ENCODE results near the gene RAX. TPM values are rescaled to one million over a fixed set of nuclear protein-coding genes. Genes with fewer than 3 reads are reported as not detected.

RAX gene
- total RNA-seq, 1 experiment from 2014 or later, result 0.94 TPM

DNA sequence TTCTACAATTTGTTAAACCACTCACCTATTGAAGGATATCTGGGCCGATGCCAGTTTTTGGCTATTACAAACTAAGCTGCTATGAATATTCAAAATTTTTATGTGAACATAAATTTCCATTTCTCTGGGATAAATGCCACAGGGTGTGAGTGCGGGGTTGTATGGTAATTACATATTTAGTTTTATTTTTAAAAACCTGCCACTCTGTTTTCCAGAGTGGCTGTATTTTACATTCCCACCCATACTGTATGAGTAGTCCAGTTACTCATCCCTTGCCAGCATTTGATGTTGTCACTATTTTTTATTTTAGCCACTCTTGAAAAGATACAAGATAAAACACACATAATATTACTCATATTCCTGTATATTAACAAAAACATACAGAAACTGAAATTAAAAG lies 30.3 kb downstream of the RAX start (continued):
- TF ChIP-seq, protein P1, sequence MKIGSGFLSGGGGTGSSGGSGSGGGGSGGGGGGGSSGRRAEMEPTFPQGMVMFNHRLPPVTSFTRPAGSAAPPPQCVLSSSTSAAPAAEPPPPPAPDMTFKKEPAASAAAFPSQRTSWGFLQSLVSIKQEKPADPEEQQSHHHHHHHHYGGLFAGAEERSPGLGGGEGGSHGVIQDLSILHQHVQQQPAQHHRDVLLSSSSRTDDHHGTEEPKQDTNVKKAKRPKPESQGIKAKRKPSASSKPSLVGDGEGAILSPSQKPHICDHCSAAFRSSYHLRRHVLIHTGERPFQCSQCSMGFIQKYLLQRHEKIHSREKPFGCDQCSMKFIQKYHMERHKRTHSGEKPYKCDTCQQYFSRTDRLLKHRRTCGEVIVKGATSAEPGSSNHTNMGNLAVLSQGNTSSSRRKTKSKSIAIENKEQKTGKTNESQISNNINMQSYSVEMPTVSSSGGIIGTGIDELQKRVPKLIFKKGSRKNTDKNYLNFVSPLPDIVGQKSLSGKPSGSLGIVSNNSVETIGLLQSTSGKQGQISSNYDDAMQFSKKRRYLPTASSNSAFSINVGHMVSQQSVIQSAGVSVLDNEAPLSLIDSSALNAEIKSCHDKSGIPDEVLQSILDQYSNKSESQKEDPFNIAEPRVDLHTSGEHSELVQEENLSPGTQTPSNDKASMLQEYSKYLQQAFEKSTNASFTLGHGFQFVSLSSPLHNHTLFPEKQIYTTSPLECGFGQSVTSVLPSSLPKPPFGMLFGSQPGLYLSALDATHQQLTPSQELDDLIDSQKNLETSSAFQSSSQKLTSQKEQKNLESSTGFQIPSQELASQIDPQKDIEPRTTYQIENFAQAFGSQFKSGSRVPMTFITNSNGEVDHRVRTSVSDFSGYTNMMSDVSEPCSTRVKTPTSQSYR (CRISPR knock-in tag; IDR thresholded peaks at IDR 0.05), result no peak
- TF ChIP-seq, protein P2, sequence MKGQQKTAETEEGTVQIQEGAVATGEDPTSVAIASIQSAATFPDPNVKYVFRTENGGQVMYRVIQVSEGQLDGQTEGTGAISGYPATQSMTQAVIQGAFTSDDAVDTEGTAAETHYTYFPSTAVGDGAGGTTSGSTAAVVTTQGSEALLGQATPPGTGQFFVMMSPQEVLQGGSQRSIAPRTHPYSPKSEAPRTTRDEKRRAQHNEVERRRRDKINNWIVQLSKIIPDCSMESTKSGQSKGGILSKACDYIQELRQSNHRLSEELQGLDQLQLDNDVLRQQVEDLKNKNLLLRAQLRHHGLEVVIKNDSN (CRISPR knock-in tag; IDR thresholded peaks at IDR 0.05), result no peak
- TF ChIP-seq, protein P3, sequence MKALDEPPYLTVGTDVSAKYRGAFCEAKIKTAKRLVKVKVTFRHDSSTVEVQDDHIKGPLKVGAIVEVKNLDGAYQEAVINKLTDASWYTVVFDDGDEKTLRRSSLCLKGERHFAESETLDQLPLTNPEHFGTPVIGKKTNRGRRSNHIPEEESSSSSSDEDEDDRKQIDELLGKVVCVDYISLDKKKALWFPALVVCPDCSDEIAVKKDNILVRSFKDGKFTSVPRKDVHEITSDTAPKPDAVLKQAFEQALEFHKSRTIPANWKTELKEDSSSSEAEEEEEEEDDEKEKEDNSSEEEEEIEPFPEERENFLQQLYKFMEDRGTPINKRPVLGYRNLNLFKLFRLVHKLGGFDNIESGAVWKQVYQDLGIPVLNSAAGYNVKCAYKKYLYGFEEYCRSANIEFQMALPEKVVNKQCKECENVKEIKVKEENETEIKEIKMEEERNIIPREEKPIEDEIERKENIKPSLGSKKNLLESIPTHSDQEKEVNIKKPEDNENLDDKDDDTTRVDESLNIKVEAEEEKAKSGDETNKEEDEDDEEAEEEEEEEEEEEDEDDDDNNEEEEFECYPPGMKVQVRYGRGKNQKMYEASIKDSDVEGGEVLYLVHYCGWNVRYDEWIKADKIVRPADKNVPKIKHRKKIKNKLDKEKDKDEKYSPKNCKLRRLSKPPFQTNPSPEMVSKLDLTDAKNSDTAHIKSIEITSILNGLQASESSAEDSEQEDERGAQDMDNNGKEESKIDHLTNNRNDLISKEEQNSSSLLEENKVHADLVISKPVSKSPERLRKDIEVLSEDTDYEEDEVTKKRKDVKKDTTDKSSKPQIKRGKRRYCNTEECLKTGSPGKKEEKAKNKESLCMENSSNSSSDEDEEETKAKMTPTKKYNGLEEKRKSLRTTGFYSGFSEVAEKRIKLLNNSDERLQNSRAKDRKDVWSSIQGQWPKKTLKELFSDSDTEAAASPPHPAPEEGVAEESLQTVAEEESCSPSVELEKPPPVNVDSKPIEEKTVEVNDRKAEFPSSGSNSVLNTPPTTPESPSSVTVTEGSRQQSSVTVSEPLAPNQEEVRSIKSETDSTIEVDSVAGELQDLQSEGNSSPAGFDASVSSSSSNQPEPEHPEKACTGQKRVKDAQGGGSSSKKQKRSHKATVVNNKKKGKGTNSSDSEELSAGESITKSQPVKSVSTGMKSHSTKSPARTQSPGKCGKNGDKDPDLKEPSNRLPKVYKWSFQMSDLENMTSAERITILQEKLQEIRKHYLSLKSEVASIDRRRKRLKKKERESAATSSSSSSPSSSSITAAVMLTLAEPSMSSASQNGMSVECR (CRISPR knock-in tag; IDR thresholded peaks at IDR 0.05; ENCODE audit: borderline replicate concordance), result no peak
- TF ChIP-seq ESRRA (CRISPR knock-in tag; IDR thresholded peaks at IDR 0.05; ENCODE audit: borderline replicate concordance), result no peak
- TF ChIP-seq ZNF317 (CRISPR knock-in tag; IDR thresholded peaks at IDR 0.05; ENCODE audit: borderline replicate concordance, low read depth), result no peak
- no peak for TF ChIP-seq ZNF423 (CRISPR knock-in tag; IDR thresholded peaks at IDR 0.05)
- TF ChIP-seq FOXJ3 (CRISPR knock-in tag; IDR thresholded peaks at IDR 0.05; ENCODE audit: borderline replicate concordance), result no peak
- no peak for TF ChIP-seq SOX15 (CRISPR knock-in tag; IDR thresholded peaks at IDR 0.05)
- TF ChIP-seq, protein P4, sequence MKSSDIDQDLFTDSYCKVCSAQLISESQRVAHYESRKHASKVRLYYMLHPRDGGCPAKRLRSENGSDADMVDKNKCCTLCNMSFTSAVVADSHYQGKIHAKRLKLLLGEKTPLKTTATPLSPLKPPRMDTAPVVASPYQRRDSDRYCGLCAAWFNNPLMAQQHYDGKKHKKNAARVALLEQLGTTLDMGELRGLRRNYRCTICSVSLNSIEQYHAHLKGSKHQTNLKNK (CRISPR knock-in tag; IDR thresholded peaks at IDR 0.05), result no peak
- TF ChIP-seq GTF2I (CRISPR knock-in tag; conservative IDR thresholded peaks at IDR 0.05), result no peak
- TF ChIP-seq, protein P5, sequence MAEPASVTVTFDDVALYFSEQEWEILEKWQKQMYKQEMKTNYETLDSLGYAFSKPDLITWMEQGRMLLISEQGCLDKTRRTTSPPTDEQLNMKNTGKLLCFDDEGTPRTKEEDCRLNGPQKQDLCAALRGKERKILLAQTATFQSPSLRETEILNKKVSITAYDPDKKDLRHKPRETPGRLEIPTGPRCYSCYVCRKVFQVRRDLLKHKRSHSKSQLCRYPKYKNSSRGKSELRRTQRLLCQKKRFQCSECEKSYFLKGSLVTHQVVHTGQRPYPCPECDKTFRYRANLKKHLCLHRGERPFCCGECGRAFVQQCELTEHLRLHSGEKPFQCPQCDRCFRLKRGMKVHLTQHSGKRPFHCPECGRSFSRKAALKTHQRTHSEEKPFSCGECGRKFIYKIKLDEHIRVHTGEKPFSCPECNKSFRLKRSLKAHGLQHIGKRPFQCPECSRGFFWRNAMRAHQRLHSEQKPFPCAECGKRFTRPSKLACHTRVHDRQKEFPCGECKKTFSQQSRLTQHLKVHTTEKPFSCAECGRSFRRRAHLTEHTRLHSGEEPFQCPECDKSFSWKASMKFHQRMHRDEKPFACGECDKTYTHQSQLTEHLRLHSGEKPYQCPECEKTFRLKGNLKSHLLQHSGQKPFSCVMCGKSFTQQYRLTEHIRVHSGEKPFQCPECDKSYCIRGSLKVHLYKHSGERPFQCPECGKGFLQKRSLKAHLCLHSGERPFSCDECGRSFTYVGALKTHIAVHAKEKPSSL (CRISPR knock-in tag; conservative IDR thresholded peaks at IDR 0.05), result no peak

DNA sequence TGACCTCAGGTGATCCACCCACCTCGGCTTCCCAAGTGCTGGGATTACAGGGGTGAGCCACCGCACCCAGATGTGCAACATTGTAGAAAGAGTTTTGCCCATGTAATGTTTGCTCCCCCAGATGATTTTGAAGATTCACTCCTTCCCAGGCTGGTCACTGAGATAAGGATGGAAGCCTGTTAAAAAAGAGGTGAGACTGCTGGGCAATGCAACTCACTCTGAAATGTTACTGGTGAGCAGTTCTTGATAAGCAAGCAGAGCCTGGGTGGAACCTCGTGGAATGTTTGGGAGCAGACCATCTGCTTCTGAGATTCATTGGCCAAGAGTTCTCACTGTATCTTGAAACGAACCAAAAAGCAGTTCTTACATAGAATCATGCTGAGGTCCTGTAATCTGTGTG lies 33.6 kb downstream of the RAX start:
- POLR2A ChIA-PET, result no interaction called here
- Mint-ChIP-seq H3K27me3 (ENCODE audit: low read depth) (peaks cover 41% of the 10 kb centered on the region), H3K4me1 (no peaks in the 10 kb centered on the region), H3K9me3 (peaks cover 21% of the 10 kb centered on the region), H3K4me3 (no peak overlapping the region), H3K27ac (no peak overlapping the region), H3K36me3 (no peaks in the 10 kb centered on the region)
- CTCF ChIA-PET, result interaction anchor here (0.7 kb wide), 1 partner anchor 20 kb away, joined by 3 read pairs; the partner anchor contains the start of gene GRP
- DNase-seq (ENCODE audit: low spot score) (no peak), ATAC-seq (no peak)
- TF ChIP-seq, protein P5 (CRISPR knock-in tag; conservative IDR thresholded peaks at IDR 0.05), result no peak
- TF ChIP-seq ZNF232 (CRISPR knock-in tag; IDR thresholded peaks at IDR 0.05), result no peak
- TF ChIP-seq, protein P6, sequence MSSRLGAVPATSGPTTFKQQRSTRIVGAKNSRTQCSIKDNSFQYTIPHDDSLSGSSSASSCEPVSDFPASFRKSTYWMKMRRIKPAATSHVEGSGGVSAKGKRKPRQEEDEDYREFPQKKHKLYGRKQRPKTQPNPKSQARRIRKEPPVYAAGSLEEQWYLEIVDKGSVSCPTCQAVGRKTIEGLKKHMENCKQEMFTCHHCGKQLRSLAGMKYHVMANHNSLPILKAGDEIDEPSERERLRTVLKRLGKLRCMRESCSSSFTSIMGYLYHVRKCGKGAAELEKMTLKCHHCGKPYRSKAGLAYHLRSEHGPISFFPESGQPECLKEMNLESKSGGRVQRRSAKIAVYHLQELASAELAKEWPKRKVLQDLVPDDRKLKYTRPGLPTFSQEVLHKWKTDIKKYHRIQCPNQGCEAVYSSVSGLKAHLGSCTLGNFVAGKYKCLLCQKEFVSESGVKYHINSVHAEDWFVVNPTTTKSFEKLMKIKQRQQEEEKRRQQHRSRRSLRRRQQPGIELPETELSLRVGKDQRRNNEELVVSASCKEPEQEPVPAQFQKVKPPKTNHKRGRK (CRISPR knock-in tag; IDR thresholded peaks at IDR 0.05; ENCODE audit: borderline replicate concordance), result no peak
- no peak for TF ChIP-seq TEAD4 (CRISPR knock-in tag; IDR thresholded peaks at IDR 0.05)
- TF ChIP-seq, protein P7, sequence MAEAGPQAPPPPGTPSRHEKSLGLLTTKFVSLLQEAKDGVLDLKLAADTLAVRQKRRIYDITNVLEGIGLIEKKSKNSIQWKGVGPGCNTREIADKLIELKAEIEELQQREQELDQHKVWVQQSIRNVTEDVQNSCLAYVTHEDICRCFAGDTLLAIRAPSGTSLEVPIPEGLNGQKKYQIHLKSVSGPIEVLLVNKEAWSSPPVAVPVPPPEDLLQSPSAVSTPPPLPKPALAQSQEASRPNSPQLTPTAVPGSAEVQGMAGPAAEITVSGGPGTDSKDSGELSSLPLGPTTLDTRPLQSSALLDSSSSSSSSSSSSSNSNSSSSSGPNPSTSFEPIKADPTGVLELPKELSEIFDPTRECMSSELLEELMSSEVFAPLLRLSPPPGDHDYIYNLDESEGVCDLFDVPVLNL (CRISPR knock-in tag; IDR thresholded peaks at IDR 0.05; ENCODE audit: borderline replicate concordance, low read depth), result no peak
- no peak for TF ChIP-seq TEAD1 (CRISPR knock-in tag; IDR thresholded peaks at IDR 0.05)
- TF ChIP-seq, protein P8, sequence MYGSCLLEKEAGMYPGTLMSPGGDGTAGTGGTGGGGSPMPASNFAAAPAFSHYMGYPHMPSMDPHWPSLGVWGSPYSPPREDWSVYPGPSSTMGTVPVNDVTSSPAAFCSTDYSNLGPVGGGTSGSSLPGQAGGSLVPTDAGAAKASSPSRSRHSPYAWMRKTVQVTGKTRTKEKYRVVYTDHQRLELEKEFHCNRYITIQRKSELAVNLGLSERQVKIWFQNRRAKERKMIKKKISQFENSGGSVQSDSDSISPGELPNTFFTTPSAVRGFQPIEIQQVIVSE (CRISPR knock-in tag; IDR thresholded peaks at IDR 0.05; ENCODE audit: borderline replicate concordance), result no peak
